Omental fat pad (tissue), 4 donors: ENCODE results near the gene SLX4. TPM values are rescaled to one million over a fixed set of nuclear protein-coding genes. Genes with fewer than 3 reads are reported as not detected.
A peak's percentile ranks its signal among the peaks of the same experiment; 100 is the strongest.
"Not testable (repeated sequence)": the region's sequence is repeated elsewhere in the genome, so short reads cannot be mapped to it uniquely, and the experiment has no call there.

Source experiments
- ATAC-seq: fragments of 150-250 bp; one replicate; pipeline ENCODE4 v1.9.1; 2016; ENCODE audit warnings: mild to moderate bottlenecking, moderate library complexity; ENCODE audit not compliant: low FRiP score
- DNase-seq: peaks from one replicate; pipeline ENCODE4 v3.0.0-alpha.2; 2019; ENCODE audit warnings: low spot score
- total RNA-seq, 4 donors: library from RNA; depleted of rRNA; stranded (reverse); fragments of >200 nt; gene quantifications; one replicate each; pipeline ENCODE4 v1.1.0, GENCODE V29; 2016
- TF ChIP-seq, protein P1 (sequence below), 3 donors: fragments of 450-650 bp; IDR thresholded peaks; one replicate each; pipeline ENCODE4 v1.5.1; 2016 to 2017; ENCODE audit warnings: antibody characterized with exemption in 3 of 3, mild to moderate bottlenecking in 3 of 3, moderate library complexity in 2 of 3

SLX4 gene, protein sequence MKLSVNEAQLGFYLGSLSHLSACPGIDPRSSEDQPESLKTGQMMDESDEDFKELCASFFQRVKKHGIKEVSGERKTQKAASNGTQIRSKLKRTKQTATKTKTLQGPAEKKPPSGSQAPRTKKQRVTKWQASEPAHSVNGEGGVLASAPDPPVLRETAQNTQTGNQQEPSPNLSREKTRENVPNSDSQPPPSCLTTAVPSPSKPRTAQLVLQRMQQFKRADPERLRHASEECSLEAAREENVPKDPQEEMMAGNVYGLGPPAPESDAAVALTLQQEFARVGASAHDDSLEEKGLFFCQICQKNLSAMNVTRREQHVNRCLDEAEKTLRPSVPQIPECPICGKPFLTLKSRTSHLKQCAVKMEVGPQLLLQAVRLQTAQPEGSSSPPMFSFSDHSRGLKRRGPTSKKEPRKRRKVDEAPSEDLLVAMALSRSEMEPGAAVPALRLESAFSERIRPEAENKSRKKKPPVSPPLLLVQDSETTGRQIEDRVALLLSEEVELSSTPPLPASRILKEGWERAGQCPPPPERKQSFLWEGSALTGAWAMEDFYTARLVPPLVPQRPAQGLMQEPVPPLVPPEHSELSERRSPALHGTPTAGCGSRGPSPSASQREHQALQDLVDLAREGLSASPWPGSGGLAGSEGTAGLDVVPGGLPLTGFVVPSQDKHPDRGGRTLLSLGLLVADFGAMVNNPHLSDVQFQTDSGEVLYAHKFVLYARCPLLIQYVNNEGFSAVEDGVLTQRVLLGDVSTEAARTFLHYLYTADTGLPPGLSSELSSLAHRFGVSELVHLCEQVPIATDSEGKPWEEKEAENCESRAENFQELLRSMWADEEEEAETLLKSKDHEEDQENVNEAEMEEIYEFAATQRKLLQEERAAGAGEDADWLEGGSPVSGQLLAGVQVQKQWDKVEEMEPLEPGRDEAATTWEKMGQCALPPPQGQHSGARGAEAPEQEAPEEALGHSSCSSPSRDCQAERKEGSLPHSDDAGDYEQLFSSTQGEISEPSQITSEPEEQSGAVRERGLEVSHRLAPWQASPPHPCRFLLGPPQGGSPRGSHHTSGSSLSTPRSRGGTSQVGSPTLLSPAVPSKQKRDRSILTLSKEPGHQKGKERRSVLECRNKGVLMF (N-terminal part only)
- total RNA-seq: 1 to 10 TPM; 2.9 to 4.4 (median 3.3) TPM

DNA sequence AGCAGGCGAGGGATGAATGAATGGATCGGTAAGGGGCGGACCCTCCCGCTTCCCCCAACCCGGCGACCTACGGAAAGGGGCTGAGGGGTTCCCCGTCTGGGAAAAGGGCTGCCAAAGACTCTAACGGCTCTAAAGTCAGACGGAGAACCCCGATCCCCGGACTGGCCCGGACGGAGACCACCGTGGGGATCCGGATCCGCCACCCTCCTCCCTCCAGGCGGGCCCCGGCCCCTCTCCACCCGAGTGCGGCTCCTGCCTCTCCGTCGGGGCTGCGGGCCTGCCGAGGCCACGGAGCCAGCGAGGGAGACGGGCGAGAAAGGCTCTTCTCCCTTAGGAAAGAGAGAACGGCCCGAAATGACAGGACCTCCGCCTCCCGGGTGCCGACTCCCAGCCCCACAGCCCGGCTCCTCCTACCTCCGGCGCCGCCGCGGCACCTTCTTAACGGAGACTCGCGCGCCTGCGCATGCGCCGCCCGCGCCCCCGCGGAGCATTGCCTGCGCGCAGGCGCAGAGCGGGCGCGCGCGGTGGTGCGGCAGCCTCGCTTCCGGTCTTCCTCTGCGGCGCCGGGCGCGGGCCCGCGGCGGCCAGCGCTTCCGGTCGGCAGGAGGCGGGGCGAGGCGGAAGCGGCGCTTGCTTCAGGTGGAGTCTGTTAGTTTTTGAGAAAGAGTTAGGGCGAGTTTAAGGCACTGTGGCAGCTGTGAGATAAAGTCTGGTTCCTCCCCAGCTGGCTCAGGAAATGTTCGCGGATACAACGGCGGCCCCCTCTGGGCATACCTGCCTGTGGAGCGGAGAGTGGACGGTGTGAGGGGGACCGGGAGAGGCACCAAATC lies at the start of gene SLX4:
SLX4 (minus strand) TSS at position 461 of the 830 bp plus-strand sequence. CDS start 2,642 bp downstream, outside the sequence.
- TF ChIP-seq, protein P1, sequence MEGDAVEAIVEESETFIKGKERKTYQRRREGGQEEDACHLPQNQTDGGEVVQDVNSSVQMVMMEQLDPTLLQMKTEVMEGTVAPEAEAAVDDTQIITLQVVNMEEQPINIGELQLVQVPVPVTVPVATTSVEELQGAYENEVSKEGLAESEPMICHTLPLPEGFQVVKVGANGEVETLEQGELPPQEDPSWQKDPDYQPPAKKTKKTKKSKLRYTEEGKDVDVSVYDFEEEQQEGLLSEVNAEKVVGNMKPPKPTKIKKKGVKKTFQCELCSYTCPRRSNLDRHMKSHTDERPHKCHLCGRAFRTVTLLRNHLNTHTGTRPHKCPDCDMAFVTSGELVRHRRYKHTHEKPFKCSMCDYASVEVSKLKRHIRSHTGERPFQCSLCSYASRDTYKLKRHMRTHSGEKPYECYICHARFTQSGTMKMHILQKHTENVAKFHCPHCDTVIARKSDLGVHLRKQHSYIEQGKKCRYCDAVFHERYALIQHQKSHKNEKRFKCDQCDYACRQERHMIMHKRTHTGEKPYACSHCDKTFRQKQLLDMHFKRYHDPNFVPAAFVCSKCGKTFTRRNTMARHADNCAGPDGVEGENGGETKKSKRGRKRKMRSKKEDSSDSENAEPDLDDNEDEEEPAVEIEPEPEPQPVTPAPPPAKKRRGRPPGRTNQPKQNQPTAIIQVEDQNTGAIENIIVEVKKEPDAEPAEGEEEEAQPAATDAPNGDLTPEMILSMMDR (IDR thresholded peaks at IDR 0.05): no peak
- peak; percentile 96 for ATAC-seq
- DNase-seq: peak; percentile 70

DNA sequence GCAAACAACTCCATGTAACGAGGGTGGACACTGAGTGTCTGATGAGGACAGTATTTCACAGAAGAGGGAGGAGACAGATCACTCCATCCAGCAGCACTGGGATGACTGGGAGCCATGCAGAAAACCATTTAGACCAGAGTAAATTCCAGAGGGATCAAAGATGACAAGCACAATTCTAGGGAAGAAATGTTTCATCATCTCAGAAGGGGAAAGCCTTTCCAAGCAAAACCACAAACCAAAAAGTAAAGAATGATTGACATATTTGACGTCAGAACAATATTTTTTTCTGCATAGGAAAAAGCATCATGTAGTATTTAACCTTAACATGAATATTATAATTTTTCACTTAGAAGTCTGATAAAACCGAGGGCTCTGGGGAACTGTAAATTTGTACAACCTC lies 47.8 kb upstream of the SLX4 start:
- ATAC-seq: no peak
- TF ChIP-seq, protein P1 (IDR thresholded peaks at IDR 0.05): no peak
- no peak for DNase-seq

DNA sequence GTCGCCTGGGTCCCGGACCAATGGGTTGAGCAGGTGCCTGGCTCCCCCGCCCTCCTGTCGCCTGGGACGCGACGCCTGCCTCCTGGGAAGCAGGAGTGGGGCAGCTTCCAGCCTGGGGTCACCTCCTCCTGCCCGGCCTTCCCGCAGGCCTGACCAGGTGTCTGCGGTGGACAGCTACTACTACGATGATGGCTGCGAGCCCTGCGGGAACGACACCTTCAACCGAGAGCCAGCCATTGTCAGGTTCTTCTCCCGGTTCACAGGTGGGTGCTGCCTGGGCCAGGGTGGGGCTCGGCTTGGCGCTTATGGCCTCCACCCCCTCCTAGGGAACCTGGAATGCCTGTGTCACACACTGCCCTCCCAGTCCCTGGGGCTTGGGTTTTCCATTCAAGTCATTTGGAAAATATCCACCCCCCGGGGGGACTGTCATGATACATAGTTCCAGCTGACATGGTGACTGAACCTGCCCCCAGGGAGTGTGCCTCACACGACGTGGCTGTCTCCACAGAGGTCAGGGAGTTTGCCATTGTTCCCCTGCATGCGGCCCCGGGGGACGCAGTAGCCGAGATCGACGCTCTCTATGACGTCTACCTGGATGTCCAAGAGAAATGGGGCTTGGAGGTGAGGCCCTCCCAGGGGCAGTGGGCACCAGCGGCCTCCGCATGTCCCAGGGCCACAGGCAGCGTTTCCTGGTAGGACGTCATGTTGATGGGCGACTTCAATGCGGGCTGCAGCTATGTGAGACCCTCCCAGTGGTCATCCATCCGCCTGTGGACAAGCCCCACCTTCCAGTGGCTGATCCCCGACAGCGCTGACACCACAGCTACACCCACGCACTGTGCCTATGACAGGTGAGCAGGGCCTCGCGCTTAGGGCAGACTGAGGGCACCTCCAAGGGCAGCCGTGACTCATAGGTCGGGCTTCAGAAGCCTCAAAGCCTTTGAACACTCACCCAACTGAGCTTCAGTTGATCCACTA lies 45.4 kb upstream of the SLX4 start:
- TF ChIP-seq, protein P1 (IDR thresholded peaks at IDR 0.05): no peak
- no peak for ATAC-seq
- no peak for DNase-seq

DNA sequence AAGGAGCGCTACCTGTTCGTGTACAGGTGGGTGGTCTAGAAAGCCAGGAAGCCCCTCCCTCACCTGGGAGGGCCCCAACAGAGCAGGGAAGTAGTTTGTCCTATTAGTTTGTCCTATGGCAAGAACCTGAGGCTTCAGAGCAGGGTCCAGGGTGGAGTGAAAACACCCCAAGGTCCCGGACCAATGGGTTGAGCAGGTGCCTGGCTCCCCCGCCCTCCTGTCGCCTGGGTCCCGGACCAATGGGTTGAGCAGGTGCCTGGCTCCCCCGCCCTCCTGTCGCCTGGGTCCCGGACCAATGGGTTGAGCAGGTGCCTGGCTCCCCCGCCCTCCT lies 44.7 kb upstream of the SLX4 start:
- not testable (repeated sequence) for ATAC-seq, DNase-seq

DNA sequence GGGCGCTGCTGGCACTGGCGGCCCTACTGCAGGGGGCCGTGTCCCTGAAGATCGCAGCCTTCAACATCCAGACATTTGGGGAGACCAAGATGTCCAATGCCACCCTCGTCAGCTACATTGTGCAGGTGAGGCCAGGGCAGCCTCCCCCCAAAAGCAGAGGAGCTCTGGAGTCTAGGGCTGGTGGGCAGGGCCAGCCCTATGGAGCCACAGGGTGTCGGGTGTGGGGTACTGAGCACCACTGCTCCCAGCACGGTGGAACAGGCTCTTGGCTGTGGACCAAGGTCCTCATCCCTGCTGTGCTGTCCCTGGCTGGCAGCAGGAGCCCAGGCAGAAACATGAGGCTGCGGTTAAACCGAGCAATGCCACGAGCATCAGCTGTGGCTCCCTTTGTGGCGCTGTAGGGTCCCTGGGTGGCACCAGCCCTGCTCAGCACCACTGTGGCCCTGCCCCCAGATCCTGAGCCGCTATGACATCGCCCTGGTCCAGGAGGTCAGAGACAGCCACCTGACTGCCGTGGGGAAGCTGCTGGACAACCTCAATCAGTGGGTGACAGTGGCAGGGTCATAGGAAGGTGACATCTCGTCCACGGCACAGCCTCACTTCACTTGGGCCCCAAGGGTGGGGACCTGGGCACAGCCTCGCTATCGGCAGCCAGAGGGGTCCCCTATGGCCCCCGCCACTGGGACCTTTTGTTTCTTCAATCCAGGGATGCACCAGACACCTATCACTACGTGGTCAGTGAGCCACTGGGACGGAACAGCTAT lies 44.2 kb upstream of the SLX4 start:
- DNase-seq (no peak), ATAC-seq (no peak)
- TF ChIP-seq, protein P1 (IDR thresholded peaks at IDR 0.05): no peak

DNA sequence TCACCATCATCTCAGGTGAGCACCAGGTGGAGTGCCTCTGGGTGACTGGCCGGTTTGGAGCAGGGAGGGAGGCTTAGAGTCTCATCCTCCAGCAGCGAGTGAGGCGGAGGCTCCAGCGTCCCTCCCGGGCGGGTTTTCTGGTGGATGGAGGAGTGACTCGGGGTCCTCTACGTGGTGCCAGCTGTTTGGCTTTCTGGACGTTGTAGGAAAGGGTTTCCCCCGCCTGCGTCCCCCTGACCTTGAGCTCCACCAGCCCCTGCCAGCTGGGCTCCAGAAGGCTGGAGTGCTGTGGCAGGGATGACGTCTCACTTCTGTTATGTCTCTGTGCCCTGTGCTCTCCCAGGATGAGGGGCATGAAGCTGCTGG lies 43.6 kb upstream of the SLX4 start:
- DNase-seq (no peak), ATAC-seq (no peak)
- TF ChIP-seq, protein P1 (IDR thresholded peaks at IDR 0.05): no peak
